OCI-LY1 (cell line): Measurements from ENCODE around the gene COPS4.
"Not testable (repeated sequence)": the region's sequence is repeated elsewhere in the genome, so short reads cannot be mapped to it uniquely, and the experiment has no call there.

Source experiments
- EZH2 ChIP-seq: fragments of 200-600 bp; sonication (generic), shearing (Covaris generic); IDR thresholded peaks from 2 replicates; pipeline ENCODE4 v1.8.0; 2017; ENCODE audit warnings: borderline replicate concordance, mixed run types, mild to moderate bottlenecking, antibody characterized with exemption, low read length, moderate library complexity, mixed read lengths
- TF ChIP-seq, protein P1 (sequence below): fragments of 200-600 bp; sonication (generic), shearing (Covaris generic); IDR thresholded peaks from 2 replicates; pipeline ENCODE4 v1.5.1; 2017; ENCODE audit warnings: mild to moderate bottlenecking, antibody characterized with exemption, low read length, moderate library complexity, mixed read lengths

DNA sequence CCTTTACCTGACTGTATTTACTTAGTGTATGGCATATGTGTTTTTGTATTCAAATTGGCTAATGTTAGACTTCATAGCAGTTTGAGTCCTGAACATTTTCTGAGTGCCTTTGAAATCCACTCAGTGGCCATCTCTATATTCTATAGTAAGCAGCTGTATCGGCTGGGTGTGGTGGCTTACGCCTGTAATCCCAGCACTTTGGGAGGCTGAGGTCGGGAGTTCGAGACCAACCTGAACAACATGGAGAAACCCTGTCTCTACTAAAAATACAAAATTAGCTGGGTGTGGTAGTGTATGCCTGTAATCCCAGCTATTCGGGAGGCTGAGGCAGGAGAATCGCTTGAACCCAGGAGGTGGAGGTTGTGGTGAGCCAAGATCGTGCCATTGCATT lies 76.8 kb downstream of the COPS4 start:
- TF ChIP-seq, protein P1, sequence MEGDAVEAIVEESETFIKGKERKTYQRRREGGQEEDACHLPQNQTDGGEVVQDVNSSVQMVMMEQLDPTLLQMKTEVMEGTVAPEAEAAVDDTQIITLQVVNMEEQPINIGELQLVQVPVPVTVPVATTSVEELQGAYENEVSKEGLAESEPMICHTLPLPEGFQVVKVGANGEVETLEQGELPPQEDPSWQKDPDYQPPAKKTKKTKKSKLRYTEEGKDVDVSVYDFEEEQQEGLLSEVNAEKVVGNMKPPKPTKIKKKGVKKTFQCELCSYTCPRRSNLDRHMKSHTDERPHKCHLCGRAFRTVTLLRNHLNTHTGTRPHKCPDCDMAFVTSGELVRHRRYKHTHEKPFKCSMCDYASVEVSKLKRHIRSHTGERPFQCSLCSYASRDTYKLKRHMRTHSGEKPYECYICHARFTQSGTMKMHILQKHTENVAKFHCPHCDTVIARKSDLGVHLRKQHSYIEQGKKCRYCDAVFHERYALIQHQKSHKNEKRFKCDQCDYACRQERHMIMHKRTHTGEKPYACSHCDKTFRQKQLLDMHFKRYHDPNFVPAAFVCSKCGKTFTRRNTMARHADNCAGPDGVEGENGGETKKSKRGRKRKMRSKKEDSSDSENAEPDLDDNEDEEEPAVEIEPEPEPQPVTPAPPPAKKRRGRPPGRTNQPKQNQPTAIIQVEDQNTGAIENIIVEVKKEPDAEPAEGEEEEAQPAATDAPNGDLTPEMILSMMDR: not testable (repeated sequence)
- TF ChIP-seq EZH2: not testable (repeated sequence)
